Measurements from ENCODE around the gene ZP1.
A peak's percentile ranks its signal among the peaks of the same experiment; 100 is the strongest.

ZP1 gene

GRCh38 chr11:60895687-60896086 is 28.3 kb downstream of the ZP1 start:
- H3K27ac ChIP-seq (ENCODE audit: extremely low read depth, low read depth, low read length): no peak overlapping the region
- ChIA-PET CTCF (interaction anchor here (0.6 to 1.2 kb wide), 3 partner anchors 20 to 188 kb away, joined by 3 to 7 read pairs (median 5); no protein-coding TSS in a partner anchor), POLR2A (no interaction called here)
- H3K4me3 ChIP-seq (ENCODE audit: low read depth, low read length): no peak overlapping the region
- peaks cover 26 to 98% of the 10 kb centered on the region in 2 experiments for H3K36me3 ChIP-seq (ENCODE audit: control insufficient read depth in 2 of 2, insufficient read depth in 1 of 2, low read length in 2 of 2)
- no peaks in the 10 kb centered on the region for H3K9me3 ChIP-seq (ENCODE audit: control insufficient read depth, insufficient read depth, low read depth, low read length)
- TF ChIP-seq ZSCAN18 (tag by site-specific recombination; IDR thresholded peaks at IDR 0.05) (no peak), ZNF221 (tag by site-specific recombination; IDR thresholded peaks at IDR 0.05; ENCODE audit: borderline replicate concordance) (no peak), ZNF146 (tag by site-specific recombination; IDR thresholded peaks at IDR 0.05) (no peak)
- no peaks in the 10 kb centered on the region for H3K4me1 ChIP-seq (ENCODE audit: control insufficient read depth, insufficient read depth, low read length)

- ChIA-PET CTCF (interaction anchor here (0.7 to 6.3 kb wide), 3 partner anchors 10 to 633 kb away, joined by 3 to 78 read pairs (median 6); no protein-coding TSS in a partner anchor), POLR2A (no interaction called here)
- H3K9me3 ChIP-seq (ENCODE audit: control insufficient read depth, insufficient read depth, low read depth, low read length): no peaks in the 10 kb centered on the region
- H3K36me3 ChIP-seq (ENCODE audit: control insufficient read depth in 2 of 2, insufficient read depth in 1 of 2, low read length in 2 of 2): peaks cover 26 to 99% of the 10 kb centered on the region in 2 experiments
- H3K4me3 ChIP-seq (ENCODE audit: low read depth, low read length): no peak overlapping the region
- no peak overlapping the region for H3K27ac ChIP-seq (ENCODE audit: extremely low read depth, low read depth, low read length)
- TF ChIP-seq ZNF558 (tag by site-specific recombination; IDR thresholded peaks at IDR 0.05) (no peak), ZBTB8A (tag by site-specific recombination; IDR thresholded peaks at IDR 0.05) (no peak), ZNF624 (tag by site-specific recombination; IDR thresholded peaks at IDR 0.05) (no peak), ZXDB (tag by site-specific recombination; IDR thresholded peaks at IDR 0.05) (no peak), ZNF621 (tag by site-specific recombination; IDR thresholded peaks at IDR 0.05) (no peak), ZNF692 (tag by site-specific recombination; IDR thresholded peaks at IDR 0.05) (no peak), KLF17 (tag by site-specific recombination; IDR thresholded peaks at IDR 0.05) (no peak), ZNF501 (tag by site-specific recombination; IDR thresholded peaks at IDR 0.05) (no peak), RBAK (tag by site-specific recombination; IDR thresholded peaks at IDR 0.05) (no peak), ZNF629 (tag by site-specific recombination; IDR thresholded peaks at IDR 0.05) (no peak), ZNF121 (tag by site-specific recombination; IDR thresholded peaks at IDR 0.05) (no peak), ZNF114 (tag by site-specific recombination; IDR thresholded peaks at IDR 0.05) (no peak), ZNF354C (tag by site-specific recombination; IDR thresholded peaks at IDR 0.05; ENCODE audit: borderline replicate concordance, low read depth) (no peak)
- H3K4me1 ChIP-seq (ENCODE audit: control insufficient read depth, insufficient read depth, low read length): no peaks in the 10 kb centered on the region
Measured at GRCh38 chr11:60897496-60897895, 30.2 kb downstream of the ZP1 start.

GRCh38 chr11:60899046-60899936 is 31.9 kb downstream of the ZP1 start:
- H3K27ac ChIP-seq (ENCODE audit: extremely low read depth, low read depth, low read length): no peak overlapping the region
- ChIA-PET POLR2A (interaction anchor here (0.6 kb wide), 1 partner anchor 14 kb away, joined by 4 read pairs; the partner anchor contains the start of gene TMEM109), CTCF (interaction anchor here (0.6 to 6.3 kb wide), 35 partner anchors 8 to 558 kb away, joined by 3 to 78 read pairs (median 4); partner anchors contain the start of genes MS4A8, TMEM109 and ZP1)
- TF ChIP-seq IKZF3 (tag by site-specific recombination; IDR thresholded peaks at IDR 0.05): peak; percentile 52; the same call in 1 of the 2 replicates
- TF ChIP-seq ZNF654 (tag by site-specific recombination; IDR thresholded peaks at IDR 0.05; ENCODE audit: low read depth): peak; percentile 35
- no peak for TF ChIP-seq ZNF423 (tag by site-specific recombination; IDR thresholded peaks at IDR 0.05)
- no peak for TF ChIP-seq ZNF114 (tag by site-specific recombination; IDR thresholded peaks at IDR 0.05)
- peaks cover 19 to 99% of the 10 kb centered on the region in 2 experiments for H3K36me3 ChIP-seq (ENCODE audit: control insufficient read depth in 2 of 2, insufficient read depth in 1 of 2, low read length in 2 of 2)
- H3K4me1 ChIP-seq (ENCODE audit: control insufficient read depth, insufficient read depth, low read length): no peaks in the 10 kb centered on the region
- H3K9me3 ChIP-seq (ENCODE audit: control insufficient read depth, insufficient read depth, low read depth, low read length): no peaks in the 10 kb centered on the region
- no peak overlapping the region for H3K4me3 ChIP-seq (ENCODE audit: low read depth, low read length)

Data from HEK293 (cell line).